Fibroblast of lung (primary cell): Measurements from ENCODE around the gene FAM53B. TPM values are rescaled to one million over a fixed set of nuclear protein-coding genes. Genes with fewer than 3 reads are reported as not detected.

Experiments
- DNase-seq, 2 donors: peaks; one replicate each; pipeline versions ENCODE4 v3.0.0 to v3.0.0-alpha.2; 2010; ENCODE audit warnings: low read depth in 2 of 2
- H2AFZ ChIP-seq: 2 replicates; pipeline ENCODE4 v1.5.1; 2012; ENCODE audit warnings: low read length, control low read depth, inconsistent platforms
- H3K27ac ChIP-seq: 2 replicates; pipeline ENCODE4 v1.5.1; 2011; ENCODE audit warnings: low read length, control low read depth; ENCODE audit not compliant: insufficient read depth
- H3K27me3 ChIP-seq: 2 replicates; pipeline ENCODE4 v1.5.1; 2011; ENCODE audit warnings: mild to moderate bottlenecking, low read length; ENCODE audit not compliant: control insufficient read depth, insufficient read depth
- H3K36me3 ChIP-seq: 2 replicates; pipeline ENCODE4 v1.5.1; 2011; ENCODE audit warnings: low read length; ENCODE audit not compliant: control insufficient read depth, insufficient read depth
- H3K4me1 ChIP-seq: 2 replicates; pipeline ENCODE4 v1.5.1; 2011; ENCODE audit warnings: low read length; ENCODE audit not compliant: control insufficient read depth, insufficient read depth; ENCODE audit errors: extremely low read depth
- H3K4me2 ChIP-seq: 2 replicates; pipeline ENCODE4 v1.5.1; 2011; ENCODE audit warnings: low read length, control low read depth; ENCODE audit not compliant: insufficient read depth; ENCODE audit errors: extremely low read depth
- H3K4me3 ChIP-seq, 4 experiments: fragments of 200-600 bp in 1 of 4; sonication (generic) in 1 of 4; replicated peaks in 1 of 4; 2 replicates each; pipeline ENCODE4 v1.5.1; 2011 to 2016; ENCODE audit warnings: low read length in 4 of 4, low read depth in 3 of 4, mild to moderate bottlenecking in 3 of 4, control low read depth in 2 of 4, inconsistent platforms in 1 of 4, mixed read lengths in 1 of 4; ENCODE audit not compliant: insufficient read depth in 1 of 4; ENCODE audit errors: control extremely low read depth in 1 of 4
- H3K79me2 ChIP-seq: 2 replicates; pipeline ENCODE4 v1.5.1; 2012; ENCODE audit warnings: mild to moderate bottlenecking, low read length, inconsistent platforms; ENCODE audit not compliant: control insufficient read depth, insufficient read depth
- H3K9ac ChIP-seq: 2 replicates; pipeline ENCODE4 v1.5.1; 2011; ENCODE audit warnings: mild to moderate bottlenecking, low read length, control low read depth; ENCODE audit not compliant: insufficient read depth
- H3K9me3 ChIP-seq: 2 replicates; pipeline ENCODE4 v1.5.1; 2012; ENCODE audit warnings: low read depth, low read length; ENCODE audit not compliant: control insufficient read depth, insufficient read depth
- H4K20me1 ChIP-seq: 2 replicates; pipeline ENCODE4 v1.5.1; 2011; ENCODE audit warnings: low read length; ENCODE audit not compliant: control insufficient read depth, insufficient read depth; ENCODE audit errors: extremely low read depth
- CTCF ChIP-seq, 2 donors: IDR thresholded peaks in 1 of 2; conservative IDR thresholded peaks in 1 of 2; 1 replicate in 1 of 2; 2 replicates in 1 of 2; pipeline ENCODE4 v1.5.1; 2011 to 2012; ENCODE audit warnings: low read length in 2 of 2, control low read depth in 1 of 2, inconsistent platforms in 1 of 2, low read depth in 1 of 2, mild to moderate bottlenecking in 1 of 2
- EZH2 ChIP-seq: IDR thresholded peaks from 2 replicates; pipeline ENCODE4 v1.5.1; 2012; ENCODE audit warnings: low read length, control low read depth, mild to moderate bottlenecking; ENCODE audit errors: missing control alignments
- polyA plus RNA-seq, 2 donors: library from polyadenylated mRNA; depleted of rRNA in 1 of 2; stranded (reverse) in 1 of 2; unstranded in 1 of 2; fragments of >200 nt; gene quantifications; 2 replicates each; pipeline ENCODE4 v1.2.1, GENCODE V29; 2011 to 2012; ENCODE audit warnings: missing spikeins in 1 of 2
- total RNA-seq: library from RNA; depleted of rRNA; stranded (reverse); fragments of >200 nt; gene quantifications from 2 replicates; pipeline ENCODE4 v1.2.1, GENCODE V29; 2014

Gene FAM53B
- total and polyA plus RNA-seq, 2 donors (not counting 1 experiment from before 2014, with no cell fraction given): 2.2 to 11.7 TPM

- H3K4me3 ChIP-seq: no peak overlapping the region
- H3K4me2 ChIP-seq: no peak overlapping the region
- no peak overlapping the region for H3K27ac ChIP-seq
- H4K20me1 ChIP-seq: no peaks in the 10 kb centered on the region
- no peak overlapping the region for H3K9ac ChIP-seq
- TF ChIP-seq EZH2 (no peak), CTCF (conservative IDR thresholded peaks at IDR 0.05 in 1 of 2, IDR thresholded peaks at IDR 0.05 in 1 of 2; ENCODE audit: low read depth in 1 of 2, low read length in 2 of 2) (no peak)
- no peaks in the 10 kb centered on the region for H3K4me1 ChIP-seq
- H3K79me2 ChIP-seq: no peaks in the 10 kb centered on the region
- no peaks in the 10 kb centered on the region for H3K27me3 ChIP-seq
- no peak for DNase-seq
- H3K36me3 ChIP-seq: no peaks in the 10 kb centered on the region
- H3K9me3 ChIP-seq: no peaks in the 10 kb centered on the region
- H2AFZ ChIP-seq: no peak overlapping the region
Measured at GRCh38 chr10:124587811-124588211, 156.4 kb downstream of the FAM53B start.

GRCh38 chr10:124586142-124586541 lies 158.0 kb downstream of the FAM53B start:
- no peaks in the 10 kb centered on the region for H3K36me3 ChIP-seq
- no peaks in the 10 kb centered on the region for H3K27me3 ChIP-seq
- H3K9ac ChIP-seq: no peak overlapping the region
- no peak overlapping the region for H3K27ac ChIP-seq
- no peak overlapping the region for H3K4me2 ChIP-seq
- no peak for DNase-seq
- no peaks in the 10 kb centered on the region for H3K4me1 ChIP-seq
- no peaks in the 10 kb centered on the region for H3K9me3 ChIP-seq
- no peaks in the 10 kb centered on the region for H4K20me1 ChIP-seq
- H2AFZ ChIP-seq: no peak overlapping the region
- no peak for TF ChIP-seq EZH2
- H3K79me2 ChIP-seq: no peaks in the 10 kb centered on the region
- no peak overlapping the region for H3K4me3 ChIP-seq

- no peak overlapping the region for H3K4me2 ChIP-seq
- no peaks in the 10 kb centered on the region for H3K36me3 ChIP-seq
- H3K9me3 ChIP-seq: no peaks in the 10 kb centered on the region
- no peak overlapping the region for H3K9ac ChIP-seq
- no peak overlapping the region for H3K27ac ChIP-seq
- H3K4me1 ChIP-seq: no peaks in the 10 kb centered on the region
- DNase-seq: peak in 1 of 2 donors; percentile 13
- no peaks in the 10 kb centered on the region for H3K27me3 ChIP-seq
- TF ChIP-seq EZH2 (no peak), CTCF (conservative IDR thresholded peaks at IDR 0.05 in 1 of 2, IDR thresholded peaks at IDR 0.05 in 1 of 2; ENCODE audit: low read depth in 1 of 2, low read length in 2 of 2) (no peak)
- no peaks in the 10 kb centered on the region for H4K20me1 ChIP-seq
- H2AFZ ChIP-seq: no peak overlapping the region
- H3K79me2 ChIP-seq: no peaks in the 10 kb centered on the region
- H3K4me3 ChIP-seq: no peak overlapping the region
Measured at GRCh38 chr10:124579011-124579399, 165.2 kb downstream of the FAM53B start.
